ENCODE measurements around the gene SCO2. TPM values are rescaled to one million over a fixed set of nuclear protein-coding genes. Genes with fewer than 3 reads are reported as not detected.

SCO2 gene
- total and polyA plus RNA-seq, 12 donors = 0.57 to 2.8 (median 1.1) TPM; not detected in 7

- peaks cover 0 to 20% (median 7%) of the 10 kb centered on the region in 9 donors for H3K4me1 ChIP-seq
- no peak for DNase-seq
- H3K36me3 ChIP-seq = peaks cover 0 to 16% (median 7%) of the 10 kb centered on the region in 9 donors
- H3K9me3 ChIP-seq = no peaks in the 10 kb centered on the region
- peak; percentile 8 to 61 (median 50) for ATAC-seq
- TF ChIP-seq CTCF (IDR thresholded peaks at IDR 0.05) = no peak
- 22 to 30% methylated on average over 17 of the region's 17 CpGs for WGBS, 2 donors
- intact Hi-C loops (cut with DNase I) = loop anchor here in 2 of 10 donors (2.0 to 5.0 kb wide), 2 partner anchors 19 to 36 kb away; partner anchors contain the start of genes CHKB (in 1 of the 2) and SCO2 (in 1 of the 2)
- peak overlapping the region; percentile 44 to 87 (median 65) for H3K4me3 ChIP-seq
- no peaks in the 10 kb centered on the region for H3K27me3 ChIP-seq
- H3K27ac ChIP-seq = peak overlapping the region; percentile 47 to 91 (median 86)
Measured at GRCh38 chr22:50563413-50564160, 38.2 kb upstream of the SCO2 start.

GRCh38 chr22:50562523-50563412 is 37.4 kb upstream of the SCO2 start, which contains the start of gene SYCE3:
Gene SYCE3, minus strand, starts transcription at chr22:50562919. Its CDS starts 6,514 bp downstream, at chr22:50556405.
- peak; percentile 88 to 99 (median 98) for TF ChIP-seq CTCF (IDR thresholded peaks at IDR 0.05)
- peak; percentile 94 to 98 (median 96) for ATAC-seq
- H3K27me3 ChIP-seq = no peaks in the 10 kb centered on the region
- H3K4me1 ChIP-seq = peaks cover 0 to 20% (median 7%) of the 10 kb centered on the region in 9 donors
- H3K9me3 ChIP-seq = no peaks in the 10 kb centered on the region
- 3 to 7% methylated on average over 51 to 61 of the region's 61 CpGs for WGBS, 2 donors
- peak within 1 kb of the TSS; percentile 47 to 91 (median 86) for H3K27ac ChIP-seq
- peak; percentile 97 for DNase-seq
- intact Hi-C loops (cut with DNase I) = loop anchor here in 2 of 10 donors (2.0 to 5.0 kb wide), 2 partner anchors 20 to 35 kb away; partner anchors contain the start of genes CHKB (in 1 of the 2) and SCO2 (in 1 of the 2)
- H3K36me3 ChIP-seq = peaks cover 0 to 8% (median 0%) of the 10 kb centered on the region in 9 donors
- H3K4me3 ChIP-seq = peak within 1 kb of the TSS; percentile 44 to 87 (median 65)

- no peaks in the 10 kb centered on the region for H3K9me3 ChIP-seq
- no peaks in the 10 kb centered on the region for H3K27me3 ChIP-seq
- TF ChIP-seq CTCF (IDR thresholded peaks at IDR 0.05) = no peak
- H3K4me3 ChIP-seq = no peak overlapping the region
- no peaks in the 10 kb centered on the region for H3K36me3 ChIP-seq
- ATAC-seq = no peak
- peaks cover 0 to 20% (median 7%) of the 10 kb centered on the region in 9 donors for H3K4me1 ChIP-seq
- WGBS, 2 donors = 71 to 81% methylated on average over 21 to 23 of the region's 34 CpGs
- intact Hi-C loops (cut with DNase I) = loop anchor here in 2 of 10 donors (2.0 to 5.0 kb wide), 2 partner anchors 21 to 34 kb away; partner anchors contain the start of genes CHKB (in 1 of the 2) and SCO2 (in 1 of the 2)
- DNase-seq = no peak
- H3K27ac ChIP-seq = no peak overlapping the region
Measured at GRCh38 chr22:50561401-50562358, 36.3 kb upstream of the SCO2 start.
